GM19035 (cell line): ENCODE data around the gene KCNK6.
"Not testable (repeated sequence)": the region's sequence is repeated elsewhere in the genome, so short reads cannot be mapped to it uniquely, and the experiment has no call there.

Source experiments
- ATAC-seq: cut with Tn5 transposase; IDR thresholded peaks from one replicate; pipeline ENCODE4 v1.9.1; 2021; ENCODE audit not compliant: unreplicated experiment

KCNK6 gene

GRCh38 chr19:38360839-38361631 lies 41.4 kb downstream of the KCNK6 start:
- no peak for ATAC-seq

- ATAC-seq, result peak; percentile 55
Measured at GRCh38 chr19:38361633-38362075, 42.0 kb downstream of the KCNK6 start.

GRCh38 chr19:38362076-38362945 lies 42.7 kb downstream of the KCNK6 start:
- ATAC-seq, result peak; percentile 41

GRCh38 chr19:38362946-38363688 lies 43.5 kb downstream of the KCNK6 start:
- ATAC-seq, result not testable (repeated sequence)

GRCh38 chr19:38367041-38367440 lies 47.4 kb downstream of the KCNK6 start:
- ATAC-seq, result no peak

- ATAC-seq, result no peak
Measured at GRCh38 chr19:38369584-38369983, 49.9 kb downstream of the KCNK6 start.

GRCh38 chr19:38370299-38370698 lies 50.7 kb downstream of the KCNK6 start:
- no peak for ATAC-seq

GRCh38 chr19:38371081-38371480 lies 51.4 kb downstream of the KCNK6 start:
- no peak for ATAC-seq

- no peak for ATAC-seq
Measured at GRCh38 chr19:38373907-38374331, 54.3 kb downstream of the KCNK6 start.

- peak; percentile 96 for ATAC-seq
Measured at GRCh38 chr19:38374332-38375097, 54.9 kb downstream of the KCNK6 start, which contains the start of gene PSMD8. TSS of gene PSMD8 (plus strand) at chr19:38374571. CDS start at chr19:38374602, 31 bp downstream.

- no peak for ATAC-seq
Measured at GRCh38 chr19:38375098-38375493, 55.5 kb downstream of the KCNK6 start.

GRCh38 chr19:38375748-38376147 lies 56.1 kb downstream of the KCNK6 start:
- no peak for ATAC-seq

GRCh38 chr19:38376576-38376975 lies 56.9 kb downstream of the KCNK6 start:
- no peak for ATAC-seq

- ATAC-seq, result no peak
Measured at GRCh38 chr19:38377052-38377451, 57.4 kb downstream of the KCNK6 start.

- no peak for ATAC-seq
Measured at GRCh38 chr19:38378866-38379265, 59.2 kb downstream of the KCNK6 start.

GRCh38 chr19:38381138-38381537 lies 61.5 kb downstream of the KCNK6 start:
- ATAC-seq, result no peak
